GM12878 (cell line): ENCODE data around the gene CDH1.

Source experiments
- CREB1 ChIP-seq: IDR thresholded peaks from 2 replicates; pipeline ENCODE4 v1.6.1; 2012; ENCODE audit warnings: low read depth, mild to moderate bottlenecking, inconsistent platforms
- POLR2AphosphoS2 ChIP-seq: IDR thresholded peaks from 2 replicates; pipeline ENCODE4 v1.6.1; 2011; ENCODE audit warnings: low read depth, mild to moderate bottlenecking, low read length, improper control_type of control experiment, moderate library complexity
- RAD21 ChIP-seq: IDR thresholded peaks from 2 replicates; pipeline ENCODE4 v1.6.1; 2011; ENCODE audit warnings: mild to moderate bottlenecking, low read depth, low read length, moderate library complexity; ENCODE audit not compliant: insufficient read depth
- SREBF2 ChIP-seq: IDR thresholded peaks from 2 replicates; pipeline ENCODE4 v1.6.1; 2012; ENCODE audit warnings: mild to moderate bottlenecking, low read length
- TAF1 ChIP-seq: IDR thresholded peaks from 2 replicates; pipeline ENCODE4 v1.6.1; 2011; ENCODE audit warnings: mild to moderate bottlenecking, low read depth, low read length, borderline replicate concordance
- TF ChIP-seq, protein P1 (sequence below), 3 experiments: IDR thresholded peaks in 2 of 3; conservative IDR thresholded peaks in 1 of 3; 2 replicates each; pipeline ENCODE4 v1.5.1; 2011; ENCODE audit warnings: low read depth in 3 of 3, low read length in 3 of 3, mild to moderate bottlenecking in 3 of 3, control low read depth in 2 of 3, moderate library complexity in 2 of 3, inconsistent platforms in 1 of 3, mixed read lengths in 1 of 3; ENCODE audit not compliant: control insufficient read depth in 2 of 3, insufficient read depth in 1 of 3; ENCODE audit errors: extremely low read depth in 1 of 3

- TF ChIP-seq, protein P1, sequence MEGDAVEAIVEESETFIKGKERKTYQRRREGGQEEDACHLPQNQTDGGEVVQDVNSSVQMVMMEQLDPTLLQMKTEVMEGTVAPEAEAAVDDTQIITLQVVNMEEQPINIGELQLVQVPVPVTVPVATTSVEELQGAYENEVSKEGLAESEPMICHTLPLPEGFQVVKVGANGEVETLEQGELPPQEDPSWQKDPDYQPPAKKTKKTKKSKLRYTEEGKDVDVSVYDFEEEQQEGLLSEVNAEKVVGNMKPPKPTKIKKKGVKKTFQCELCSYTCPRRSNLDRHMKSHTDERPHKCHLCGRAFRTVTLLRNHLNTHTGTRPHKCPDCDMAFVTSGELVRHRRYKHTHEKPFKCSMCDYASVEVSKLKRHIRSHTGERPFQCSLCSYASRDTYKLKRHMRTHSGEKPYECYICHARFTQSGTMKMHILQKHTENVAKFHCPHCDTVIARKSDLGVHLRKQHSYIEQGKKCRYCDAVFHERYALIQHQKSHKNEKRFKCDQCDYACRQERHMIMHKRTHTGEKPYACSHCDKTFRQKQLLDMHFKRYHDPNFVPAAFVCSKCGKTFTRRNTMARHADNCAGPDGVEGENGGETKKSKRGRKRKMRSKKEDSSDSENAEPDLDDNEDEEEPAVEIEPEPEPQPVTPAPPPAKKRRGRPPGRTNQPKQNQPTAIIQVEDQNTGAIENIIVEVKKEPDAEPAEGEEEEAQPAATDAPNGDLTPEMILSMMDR (IDR thresholded peaks at IDR 0.05 in 2 of 3, conservative IDR thresholded peaks at IDR 0.05 in 1 of 3; ENCODE audit: control insufficient read depth in 2 of 3, extremely low read depth in 1 of 3, insufficient read depth in 1 of 3, low read depth in 3 of 3, low read length in 3 of 3) = no peak
- TF ChIP-seq RAD21 = no peak
- no peak for TF ChIP-seq CREB1
- TF ChIP-seq POLR2AphosphoS2 = no peak
- no peak for TF ChIP-seq TAF1
- TF ChIP-seq SREBF2 = no peak
These were observed 19.4 kb upstream of the CDH1 start for GRCh38 chr16:68717684-68718083.
